Measurements from ENCODE around the gene H19.

- TF ChIP-seq, protein P1, sequence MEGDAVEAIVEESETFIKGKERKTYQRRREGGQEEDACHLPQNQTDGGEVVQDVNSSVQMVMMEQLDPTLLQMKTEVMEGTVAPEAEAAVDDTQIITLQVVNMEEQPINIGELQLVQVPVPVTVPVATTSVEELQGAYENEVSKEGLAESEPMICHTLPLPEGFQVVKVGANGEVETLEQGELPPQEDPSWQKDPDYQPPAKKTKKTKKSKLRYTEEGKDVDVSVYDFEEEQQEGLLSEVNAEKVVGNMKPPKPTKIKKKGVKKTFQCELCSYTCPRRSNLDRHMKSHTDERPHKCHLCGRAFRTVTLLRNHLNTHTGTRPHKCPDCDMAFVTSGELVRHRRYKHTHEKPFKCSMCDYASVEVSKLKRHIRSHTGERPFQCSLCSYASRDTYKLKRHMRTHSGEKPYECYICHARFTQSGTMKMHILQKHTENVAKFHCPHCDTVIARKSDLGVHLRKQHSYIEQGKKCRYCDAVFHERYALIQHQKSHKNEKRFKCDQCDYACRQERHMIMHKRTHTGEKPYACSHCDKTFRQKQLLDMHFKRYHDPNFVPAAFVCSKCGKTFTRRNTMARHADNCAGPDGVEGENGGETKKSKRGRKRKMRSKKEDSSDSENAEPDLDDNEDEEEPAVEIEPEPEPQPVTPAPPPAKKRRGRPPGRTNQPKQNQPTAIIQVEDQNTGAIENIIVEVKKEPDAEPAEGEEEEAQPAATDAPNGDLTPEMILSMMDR (IDR thresholded peaks at IDR 0.05; ENCODE audit: low read length): no peak
- no peak for TF ChIP-seq EZH2 (IDR thresholded peaks at IDR 0.05; ENCODE audit: borderline replicate concordance, low read length)
Measured at GRCh38 chr11:1946812-1947484, 50.7 kb downstream of the H19 start, which contains the start of gene MRPL23.

All from OCI-LY1 (cell line).